HL-60/S4 treated with retinoic acid at 250 ng/mL for 4 days and 3 days (cell line): ENCODE data around the gene GALNT16.
"Not testable (repeated sequence)": the region's sequence is repeated elsewhere in the genome, so short reads cannot be mapped to it uniquely, and the experiment has no call there.

ENCODE experiments used
- in situ Hi-C: fragments of 300-500 bp; cut with MboI; formaldehyde crosslinking; loops from 2 replicates; pipeline ENCODE4 v1.7.0; 2022; ENCODE audit warnings: low sequenced_read_pairs

The GALNT16 gene

GRCh38 chr14:69259168-69259526 lies 811 bp upstream of the GALNT16 start:
- in situ Hi-C loops: no loop called here

GRCh38 chr14:69260190-69260860 lies 367 bp downstream of the GALNT16 start:
- in situ Hi-C loops: no loop called here

GRCh38 chr14:69260861-69261564 lies 1.1 kb downstream of the GALNT16 start:
- in situ Hi-C loops: no loop called here

- in situ Hi-C loops: no loop called here
These were observed 1.9 kb downstream of the GALNT16 start for GRCh38 chr14:69261761-69262331.

- in situ Hi-C loops: no loop called here
These were observed 2.6 kb downstream of the GALNT16 start for GRCh38 chr14:69262516-69262915.

GRCh38 chr14:69263364-69263763 lies 3.4 kb downstream of the GALNT16 start:
- in situ Hi-C loops: no loop called here

GRCh38 chr14:69263771-69264170 lies 3.8 kb downstream of the GALNT16 start:
- in situ Hi-C loops: no loop called here

GRCh38 chr14:69266572-69267345 lies 6.8 kb downstream of the GALNT16 start:
- in situ Hi-C loops: no loop called here

GRCh38 chr14:69267492-69267891 lies 7.5 kb downstream of the GALNT16 start:
- in situ Hi-C loops: no loop called here

- in situ Hi-C loops: no loop called here
These were observed 8.3 kb downstream of the GALNT16 start for GRCh38 chr14:69268223-69268622.

GRCh38 chr14:69268763-69269162 lies 8.8 kb downstream of the GALNT16 start:
- in situ Hi-C loops: no loop called here

GRCh38 chr14:69269381-69269780 lies 9.4 kb downstream of the GALNT16 start:
- in situ Hi-C loops: no loop called here

GRCh38 chr14:69270097-69270496 lies 10.1 kb downstream of the GALNT16 start:
- in situ Hi-C loops: no loop called here

- in situ Hi-C loops: no loop called here
These were observed 11.1 kb downstream of the GALNT16 start for GRCh38 chr14:69270795-69271708.

- in situ Hi-C loops: no loop called here
These were observed 14.4 kb downstream of the GALNT16 start for GRCh38 chr14:69274321-69274720.

GRCh38 chr14:69275331-69275730 lies 15.4 kb downstream of the GALNT16 start:
- in situ Hi-C loops: no loop called here

- in situ Hi-C loops: not testable (repeated sequence)
These were observed 17.4 kb downstream of the GALNT16 start for GRCh38 chr14:69277356-69277755.

GRCh38 chr14:69280746-69281291 lies 20.9 kb downstream of the GALNT16 start:
- in situ Hi-C loops: no loop called here

GRCh38 chr14:69281450-69282169 lies 21.7 kb downstream of the GALNT16 start:
- in situ Hi-C loops: no loop called here

- in situ Hi-C loops: no loop called here
These were observed 22.5 kb downstream of the GALNT16 start for GRCh38 chr14:69282448-69282847.
